HCT116 (cell line): ENCODE measurements around the gene HEMK1.

Source experiments
- CEBPB ChIP-seq: IDR thresholded peaks from 2 replicates; pipeline ENCODE4 v1.6.1; 2012; ENCODE audit warnings: low read depth
- CTCF ChIP-seq, 3 experiments: fragments of 200-600 bp in 1 of 3; sonication (generic) in 1 of 3; IDR thresholded peaks in 2 of 3; conservative IDR thresholded peaks in 1 of 3; 2 replicates each; pipeline ENCODE4 v1.5.1; 2012 to 2017; ENCODE audit warnings: low read depth in 2 of 3, low read length in 2 of 3, antibody characterized with exemption in 1 of 3, borderline replicate concordance in 1 of 3, control low read depth in 1 of 3, mild to moderate bottlenecking in 1 of 3, mixed read lengths in 1 of 3, mixed run types in 1 of 3, moderate library complexity in 1 of 3; ENCODE audit not compliant: insufficient read depth in 1 of 3

GRCh38 chr3:50610181-50610971, 41.1 kb downstream of the HEMK1 start:
- TF ChIP-seq CEBPB (no peak), CTCF (IDR thresholded peaks at IDR 0.05 in 2 of 3, conservative IDR thresholded peaks at IDR 0.05 in 1 of 3; ENCODE audit: borderline replicate concordance in 1 of 3, insufficient read depth in 1 of 3, low read depth in 2 of 3, low read length in 2 of 3) (no peak)
